ENCODE results near the gene RGL1.

- TF ChIP-seq CTCF (IDR thresholded peaks at IDR 0.05), result no peak
- no peak for TF ChIP-seq EZH2phosphoT487 (IDR thresholded peaks at IDR 0.05)
These were observed 48.6 kb upstream of the RGL1 start for GRCh38 chr1:183756326-183756725.
